GM12878 (cell line): ENCODE measurements around the gene TTC23. TPM values are rescaled to one million over a fixed set of nuclear protein-coding genes. Genes with fewer than 3 reads are reported as not detected.

Experiments used
- ATAC-seq: fragments of 200-7000 bp; cut with Tn5 transposase; 3 replicates; pipeline ENCODE4 v1.9.1; 2020; ENCODE audit warnings: mild to moderate bottlenecking, moderate library complexity
- BruUV-seq: library from RNA; stranded (reverse); fragments of 400-500 nt; replicated peaks from 2 replicates; lab custom pipeline; 2021; lab: Mats Ljungman, UMichigan
- CTCF ChIA-PET: fragments of 300-600 bp; sonication (Branson Sonifier 250); formaldehyde crosslinking; extraction: SDS; loops from one replicate; lab custom pipeline; 2021; ENCODE audit warnings: inconsistent platforms; lab: Yijun Ruan, JAX
- POLR2A ChIA-PET: fragments of 350-600 bp; formaldehyde crosslinking; extraction: SDS; loops from one replicate; lab custom pipeline; 2021; ENCODE audit warnings: inconsistent platforms; lab: Charles Lee
- RAD21 ChIA-PET: fragments of 300-600 bp; sonication (Branson Sonifier 250); formaldehyde crosslinking; loops from one replicate; lab custom pipeline; 2023; ENCODE audit warnings: antibody characterized with exemption; ENCODE audit not compliant: unreplicated experiment; lab: Charles Lee
- SMC1A ChIA-PET: fragments of 300-600 bp; sonication (Branson Sonifier 250); formaldehyde crosslinking; loops from one replicate; lab custom pipeline; 2023; ENCODE audit not compliant: unreplicated experiment, uncharacterized antibody; lab: Charles Lee
- DNase-seq: peaks from one replicate; pipeline ENCODE4 v3.0.0-alpha.2; 2011; ENCODE audit warnings: low read depth, low spot score
- FAIRE-seq: peaks from 3 replicates; lab custom pipeline; 2011; peaks lifted over from hg19 to GRCh38; lab: Jason Lieb, UNC
- H2AFZ ChIP-seq: 2 replicates; pipeline ENCODE4 v1.6.0; 2011; ENCODE audit warnings: low read depth, low read length, control low read depth; ENCODE audit not compliant: control insufficient read depth
- H3K27ac ChIP-seq: 2 replicates; pipeline ENCODE4 v1.5.1; 2011; ENCODE audit warnings: control low read depth; ENCODE audit not compliant: control insufficient read depth, insufficient read depth
- H3K27me3 ChIP-seq, 2 experiments: replicated peaks in 1 of 2; 2 replicates each; pipeline versions ENCODE4 v1.6.0 to v1.6.1; 2011; ENCODE audit warnings: low read length in 1 of 2; ENCODE audit not compliant: control insufficient read depth in 2 of 2, insufficient read depth in 2 of 2
- H3K36me3 ChIP-seq, 2 experiments: 2 replicates each; pipeline ENCODE4 v1.5.1; 2011; ENCODE audit warnings: low read length in 1 of 2; ENCODE audit not compliant: control insufficient read depth in 2 of 2, insufficient read depth in 2 of 2
- H3K4me1 ChIP-seq: 2 replicates; pipeline ENCODE4 v1.6.1; 2011; ENCODE audit warnings: mild to moderate bottlenecking, low read length, moderate library complexity, mixed read lengths; ENCODE audit not compliant: control insufficient read depth, insufficient read depth
- H3K4me2 ChIP-seq: 2 replicates; pipeline ENCODE4 v1.6.0; 2011; ENCODE audit warnings: control low read depth; ENCODE audit not compliant: control insufficient read depth, insufficient read depth
- H3K4me3 ChIP-seq: fragments of 200-600 bp; sonication (generic); 2 replicates; pipeline ENCODE4 v1.5.1; 2016
- H3K79me2 ChIP-seq: 2 replicates; pipeline ENCODE4 v1.6.0; 2011; ENCODE audit warnings: low read length; ENCODE audit not compliant: control insufficient read depth, insufficient read depth
- H3K9ac ChIP-seq: 2 replicates; pipeline ENCODE4 v1.8.0; 2011; ENCODE audit warnings: low read length, control low read depth, mixed read lengths; ENCODE audit not compliant: control insufficient read depth, insufficient read depth
- H3K9me3 ChIP-seq: replicated peaks from 3 replicates; pipeline ENCODE4 v1.5.1; 2011; ENCODE audit warnings: mild to moderate bottlenecking, low read length; ENCODE audit not compliant: control insufficient read depth, insufficient read depth
- H4K20me1 ChIP-seq: 2 replicates; pipeline ENCODE4 v1.6.0; 2011; ENCODE audit not compliant: control insufficient read depth, insufficient read depth
- ATF7 ChIP-seq: fragments of 450-650 bp; IDR thresholded peaks from 2 replicates; pipeline ENCODE4 v1.6.1; 2016; ENCODE audit warnings: low read depth, mild to moderate bottlenecking
- BACH1 ChIP-seq: fragments of 450-650 bp; IDR thresholded peaks from 2 replicates; pipeline ENCODE4 v1.6.1; 2017; ENCODE audit warnings: mild to moderate bottlenecking, borderline replicate concordance
- CHD1 ChIP-seq: IDR thresholded peaks from 2 replicates; pipeline ENCODE4 v1.6.1; 2012; ENCODE audit warnings: low read depth, low read length, improper control_type of control experiment
- ETV6 ChIP-seq, 2 experiments: fragments of 450-650 bp in 1 of 2; IDR thresholded peaks in 1 of 2; conservative IDR thresholded peaks in 1 of 2; 2 replicates each; pipeline ENCODE4 v1.6.1; 2014; ENCODE audit warnings: antibody characterized with exemption in 1 of 2, borderline replicate concordance in 1 of 2, low read depth in 1 of 2, mild to moderate bottlenecking in 1 of 2, moderate library complexity in 1 of 2
- FOXK2 ChIP-seq: fragments of 450-650 bp; IDR thresholded peaks from 2 replicates; pipeline ENCODE4 v1.6.1; 2017; ENCODE audit warnings: mild to moderate bottlenecking, moderate library complexity
- NBN ChIP-seq: fragments of 450-650 bp; IDR thresholded peaks from 2 replicates; pipeline ENCODE4 v1.6.1; 2016
- NFIC ChIP-seq: IDR thresholded peaks from 2 replicates; pipeline ENCODE4 v1.6.1; 2012; ENCODE audit warnings: low read depth, mild to moderate bottlenecking, inconsistent platforms, low read length, moderate library complexity
- NFYB ChIP-seq: IDR thresholded peaks from 2 replicates; pipeline ENCODE4 v1.6.1; 2011; ENCODE audit warnings: low read depth, mild to moderate bottlenecking, low read length, improper control_type of control experiment, moderate library complexity; ENCODE audit not compliant: insufficient read depth
- POLR2AphosphoS2 ChIP-seq: IDR thresholded peaks from 2 replicates; pipeline ENCODE4 v1.6.1; 2011; ENCODE audit warnings: low read depth, mild to moderate bottlenecking, low read length, improper control_type of control experiment, moderate library complexity
- RELA ChIP-seq: fragments of 450-650 bp; IDR thresholded peaks from 2 replicates; pipeline ENCODE4 v1.8.0; 2014; ENCODE audit warnings: borderline replicate concordance; ENCODE audit not compliant: partially characterized antibody
- SP1 ChIP-seq: IDR thresholded peaks from one replicate; pipeline ENCODE4 v1.6.1; 2011; ENCODE audit warnings: low read depth, low read length
- SREBF1 ChIP-seq: IDR thresholded peaks from 2 replicates; pipeline ENCODE4 v1.6.1; 2012; ENCODE audit warnings: mild to moderate bottlenecking, low read length
- TAF1 ChIP-seq: IDR thresholded peaks from 2 replicates; pipeline ENCODE4 v1.6.1; 2011; ENCODE audit warnings: mild to moderate bottlenecking, low read depth, low read length, borderline replicate concordance
- WGBS: methylation state at CpG from one replicate; pipeline ENCODE4 v1.1.6; 2016; ENCODE audit warnings: low lambda C conversion rate; ENCODE audit not compliant: insufficient replicate concordance, insufficient coverage; ENCODE audit errors: missing lambda C conversion rate; 5-methylcytosine and 5-hydroxymethylcytosine counted together
- in situ Hi-C: fragments of 300-500 bp; cut with MboI; formaldehyde crosslinking; loops from 9 replicates; pipeline ENCODE4 v1.14.3; 2018; ENCODE audit warnings: mixed read lengths
- intact Hi-C: fragments of 100-400 bp; cut with micrococcal nuclease; formaldehyde crosslinking; loops from one replicate; pipeline ENCODE4 v1.14.2; 2022; ENCODE audit not compliant: unreplicated experiment
- polyA plus RNA-seq, 11 experiments: library from polyadenylated mRNA; depleted of rRNA in 4 of 11; unstranded in 6 of 11; stranded (reverse) in 5 of 11; fragments of >200 nt; fragmentation: Nextera tagmentation in 4 of 11; fragmentation: Illumina TruSeq in 1 of 11; extraction: Ambion mirVana in 4 of 11; extraction: Trizol in 1 of 11; gene quantifications; 1 replicate in 1 of 11; 2 replicates in 10 of 11; pipeline versions ENCODE4 v1.2.1 to v1.2.3, GENCODE V29; 2011 to 2016; ENCODE audit warnings: inconsistent platforms in 2 of 11, missing spikeins in 2 of 11, low read depth in 1 of 11
- total RNA-seq, 4 experiments: library from RNA; depleted of rRNA in 3 of 4; stranded (reverse); fragments of >200 nt in 3 of 4; fragmentation: Illumina TruSeq in 1 of 4; extraction: Trizol in 1 of 4; gene quantifications; 2 replicates each; pipeline versions ENCODE4 v1.2.1 to v1.2.3, GENCODE V29; 2013 to 2021
- TF ChIP-seq, protein P1 (sequence below): fragments of 450-650 bp; conservative IDR thresholded peaks from 2 replicates; pipeline ENCODE4 v1.6.1; 2017; ENCODE audit warnings: mild to moderate bottlenecking, moderate library complexity
- TF ChIP-seq, protein P2 (sequence below): IDR thresholded peaks from 2 replicates; pipeline ENCODE4 v1.6.1; 2011; ENCODE audit warnings: mild to moderate bottlenecking, low read depth, low read length, moderate library complexity; ENCODE audit not compliant: insufficient replicate concordance
- TF ChIP-seq, protein P3 (sequence below): fragments of 450-650 bp; IDR thresholded peaks from 2 replicates; pipeline ENCODE4 v1.6.1; 2014; ENCODE audit warnings: mild to moderate bottlenecking

The TTC23 gene
- total and polyA plus RNA-seq, 10 of the 15 experiments (the other 5 are each of a cell fraction or from before 2014, with no cell fraction given): 1.2 to 9.0 (median 6.5) TPM

DNA sequence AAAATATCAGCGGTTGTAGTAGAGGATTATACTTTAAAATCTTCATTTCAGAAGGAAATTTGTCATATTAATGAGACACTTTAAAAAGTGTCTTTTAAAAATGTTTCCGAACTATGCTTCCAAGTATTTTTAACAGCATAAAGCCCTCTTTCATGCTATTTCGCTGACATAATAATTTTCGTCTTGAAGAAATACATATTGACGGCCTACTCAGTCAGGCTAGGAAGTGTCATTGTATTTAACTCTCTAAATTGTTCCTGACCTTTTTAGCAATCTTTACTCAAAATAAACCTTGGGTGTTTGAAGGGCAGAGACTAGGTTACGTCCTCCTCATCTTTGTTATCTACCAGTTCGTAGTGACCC lies 1.1 kb upstream of the TTC23 start (continued):
- TF ChIP-seq FOXK2: no peak
- TF ChIP-seq SREBF1: no peak
- TF ChIP-seq ATF7: no peak
- TF ChIP-seq ETV6 (conservative IDR thresholded peaks at IDR 0.05 in 1 of 2, IDR thresholded peaks at IDR 0.05 in 1 of 2; ENCODE audit: borderline replicate concordance in 1 of 2, low read depth in 1 of 2): no peak
- TF ChIP-seq RELA: no peak
- peak; percentile 60 for TF ChIP-seq NFIC
- no peak for TF ChIP-seq TAF1
- TF ChIP-seq CHD1: no peak
- TF ChIP-seq NFYB: no peak

DNA sequence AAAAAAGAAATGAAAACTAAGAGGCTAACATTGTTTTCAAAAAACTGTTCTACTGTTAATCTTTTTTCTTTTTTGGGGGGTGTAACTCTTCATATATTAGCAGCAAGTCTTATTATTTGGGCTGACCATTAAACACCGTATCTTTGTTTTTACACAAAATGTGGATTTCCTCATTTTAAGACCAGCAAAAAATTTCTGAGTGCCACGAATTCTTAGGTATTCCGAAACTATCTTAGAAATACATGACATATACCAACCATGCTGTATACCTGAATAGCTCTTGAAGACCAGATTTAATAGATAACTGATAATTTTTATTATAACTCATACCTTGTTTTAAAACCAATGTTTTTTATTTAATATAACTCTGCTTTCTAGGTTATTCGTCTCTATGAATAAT lies 620 bp upstream of the TTC23 start:
- in situ Hi-C loops: loop anchor here (25.0 kb wide), 1 partner anchor 1362 kb away; the partner anchor contains the start of genes ASB7 and LINS1
- FAIRE-seq (no peak), ATAC-seq (no peak), DNase-seq (no peak)
- Histone ChIP-seq H3K9ac (peak overlapping the region; percentile 84), H4K20me1 (no peaks in the 10 kb centered on the region), H3K9me3 (no peaks in the 10 kb centered on the region), H2AFZ (peak overlapping the region; percentile 65; the same call in 1 of the 2 replicates), H3K79me2 (peaks cover 31% of the 10 kb centered on the region), H3K4me1 (peaks cover 11% of the 10 kb centered on the region), H3K36me3 (no peaks in the 10 kb centered on the region), H3K27me3 (no peaks in the 10 kb centered on the region), H3K27ac (peak overlapping the region; percentile 84), H3K4me2 (peak overlapping the region; percentile 44), H3K4me3 (peak overlapping the region; percentile 76)
- TF ChIP-seq, protein P1, sequence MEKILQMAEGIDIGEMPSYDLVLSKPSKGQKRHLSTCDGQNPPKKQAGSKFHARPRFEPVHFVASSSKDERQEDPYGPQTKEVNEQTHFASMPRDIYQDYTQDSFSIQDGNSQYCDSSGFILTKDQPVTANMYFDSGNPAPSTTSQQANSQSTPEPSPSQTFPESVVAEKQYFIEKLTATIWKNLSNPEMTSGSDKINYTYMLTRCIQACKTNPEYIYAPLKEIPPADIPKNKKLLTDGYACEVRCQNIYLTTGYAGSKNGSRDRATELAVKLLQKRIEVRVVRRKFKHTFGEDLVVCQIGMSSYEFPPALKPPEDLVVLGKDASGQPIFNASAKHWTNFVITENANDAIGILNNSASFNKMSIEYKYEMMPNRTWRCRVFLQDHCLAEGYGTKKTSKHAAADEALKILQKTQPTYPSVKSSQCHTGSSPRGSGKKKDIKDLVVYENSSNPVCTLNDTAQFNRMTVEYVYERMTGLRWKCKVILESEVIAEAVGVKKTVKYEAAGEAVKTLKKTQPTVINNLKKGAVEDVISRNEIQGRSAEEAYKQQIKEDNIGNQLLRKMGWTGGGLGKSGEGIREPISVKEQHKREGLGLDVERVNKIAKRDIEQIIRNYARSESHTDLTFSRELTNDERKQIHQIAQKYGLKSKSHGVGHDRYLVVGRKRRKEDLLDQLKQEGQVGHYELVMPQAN: no peak
- no peak for TF ChIP-seq SP1
- TF ChIP-seq, protein P2, sequence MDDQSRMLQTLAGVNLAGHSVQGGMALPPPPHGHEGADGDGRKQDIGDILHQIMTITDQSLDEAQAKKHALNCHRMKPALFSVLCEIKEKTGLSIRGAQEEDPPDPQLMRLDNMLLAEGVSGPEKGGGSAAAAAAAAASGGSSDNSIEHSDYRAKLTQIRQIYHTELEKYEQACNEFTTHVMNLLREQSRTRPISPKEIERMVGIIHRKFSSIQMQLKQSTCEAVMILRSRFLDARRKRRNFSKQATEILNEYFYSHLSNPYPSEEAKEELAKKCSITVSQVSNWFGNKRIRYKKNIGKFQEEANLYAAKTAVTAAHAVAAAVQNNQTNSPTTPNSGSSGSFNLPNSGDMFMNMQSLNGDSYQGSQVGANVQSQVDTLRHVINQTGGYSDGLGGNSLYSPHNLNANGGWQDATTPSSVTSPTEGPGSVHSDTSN: no peak
- TF ChIP-seq POLR2AphosphoS2: no peak
- no peak for TF ChIP-seq NBN
- TF ChIP-seq, protein P3, sequence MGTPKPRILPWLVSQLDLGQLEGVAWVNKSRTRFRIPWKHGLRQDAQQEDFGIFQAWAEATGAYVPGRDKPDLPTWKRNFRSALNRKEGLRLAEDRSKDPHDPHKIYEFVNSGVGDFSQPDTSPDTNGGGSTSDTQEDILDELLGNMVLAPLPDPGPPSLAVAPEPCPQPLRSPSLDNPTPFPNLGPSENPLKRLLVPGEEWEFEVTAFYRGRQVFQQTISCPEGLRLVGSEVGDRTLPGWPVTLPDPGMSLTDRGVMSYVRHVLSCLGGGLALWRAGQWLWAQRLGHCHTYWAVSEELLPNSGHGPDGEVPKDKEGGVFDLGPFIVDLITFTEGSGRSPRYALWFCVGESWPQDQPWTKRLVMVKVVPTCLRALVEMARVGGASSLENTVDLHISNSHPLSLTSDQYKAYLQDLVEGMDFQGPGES: no peak
- TF ChIP-seq BACH1: no peak
- BruUV-seq: no TSS peak
- ChIA-PET POLR2A (interaction anchor here (0.6 kb wide), 1 partner anchor 9 kb away, joined by 3 read pairs; no protein-coding TSS in a partner anchor), RAD21 (no interaction called here), CTCF (interaction anchor here (0.6 to 2.3 kb wide), 2 partner anchors 331 to 454 kb away, joined by 3 to 10 read pairs; no protein-coding TSS in a partner anchor), SMC1A (interaction anchor here (1.2 kb wide), 1 partner anchor 8 kb away, joined by 3 read pairs; no protein-coding TSS in a partner anchor)
- WGBS: 68% methylated on average over 4 of the region's 4 CpGs
- intact Hi-C loops: no loop called here
